Measurements from ENCODE around the gene SSBP3.

DNA sequence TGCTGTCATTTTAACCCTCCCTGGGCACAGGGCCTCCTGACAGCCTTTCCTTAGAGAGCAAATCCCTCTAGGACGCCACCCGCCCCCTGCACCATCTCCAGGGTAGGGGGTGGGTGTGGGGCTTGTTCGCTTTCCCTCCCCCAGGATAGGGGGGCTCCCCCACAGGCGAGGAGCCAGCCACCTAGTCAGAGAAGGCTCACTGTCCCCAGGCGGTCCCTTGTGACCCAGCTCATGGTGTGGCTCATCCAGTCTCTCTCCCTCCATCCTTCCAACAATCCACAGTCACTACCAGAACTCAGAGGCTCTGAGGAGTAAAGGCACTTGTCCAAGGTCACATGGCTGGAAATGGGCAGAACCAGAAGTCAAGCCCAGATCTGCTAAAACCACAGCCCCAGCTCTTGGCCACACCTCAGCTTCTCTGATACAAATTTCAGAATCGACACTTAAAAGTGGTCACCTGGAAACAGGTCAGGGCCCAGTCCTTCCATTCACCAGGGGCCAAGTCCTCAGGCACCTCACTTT is 116.4 kb downstream of the SSBP3 start:
- TF ChIP-seq, protein P1, sequence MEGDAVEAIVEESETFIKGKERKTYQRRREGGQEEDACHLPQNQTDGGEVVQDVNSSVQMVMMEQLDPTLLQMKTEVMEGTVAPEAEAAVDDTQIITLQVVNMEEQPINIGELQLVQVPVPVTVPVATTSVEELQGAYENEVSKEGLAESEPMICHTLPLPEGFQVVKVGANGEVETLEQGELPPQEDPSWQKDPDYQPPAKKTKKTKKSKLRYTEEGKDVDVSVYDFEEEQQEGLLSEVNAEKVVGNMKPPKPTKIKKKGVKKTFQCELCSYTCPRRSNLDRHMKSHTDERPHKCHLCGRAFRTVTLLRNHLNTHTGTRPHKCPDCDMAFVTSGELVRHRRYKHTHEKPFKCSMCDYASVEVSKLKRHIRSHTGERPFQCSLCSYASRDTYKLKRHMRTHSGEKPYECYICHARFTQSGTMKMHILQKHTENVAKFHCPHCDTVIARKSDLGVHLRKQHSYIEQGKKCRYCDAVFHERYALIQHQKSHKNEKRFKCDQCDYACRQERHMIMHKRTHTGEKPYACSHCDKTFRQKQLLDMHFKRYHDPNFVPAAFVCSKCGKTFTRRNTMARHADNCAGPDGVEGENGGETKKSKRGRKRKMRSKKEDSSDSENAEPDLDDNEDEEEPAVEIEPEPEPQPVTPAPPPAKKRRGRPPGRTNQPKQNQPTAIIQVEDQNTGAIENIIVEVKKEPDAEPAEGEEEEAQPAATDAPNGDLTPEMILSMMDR (IDR thresholded peaks at IDR 0.05; ENCODE audit: borderline replicate concordance, extremely low read depth, low read length, poor library complexity, severe bottlenecking), result no peak
- no peak for TF ChIP-seq EZH2 (IDR thresholded peaks at IDR 0.05; ENCODE audit: borderline replicate concordance, low read depth, low read length, severe bottlenecking)

Data from DND-41 (cell line).